Mucosa of stomach (tissue), 1 donor: ENCODE results near the gene EIF5.

Experiments used
- H3K27me3 ChIP-seq: one replicate; pipeline ENCODE4 v1.7.0; 2013; ENCODE audit warnings: mild to moderate bottlenecking, low read length; ENCODE audit not compliant: control insufficient read depth, insufficient read depth
- H3K36me3 ChIP-seq: one replicate; pipeline ENCODE4 v1.7.0; 2013; ENCODE audit warnings: low read length; ENCODE audit not compliant: control insufficient read depth, insufficient read depth
- H3K4me1 ChIP-seq: one replicate; pipeline ENCODE4 v1.7.0; 2013; ENCODE audit warnings: mild to moderate bottlenecking, low read length; ENCODE audit not compliant: control insufficient read depth, insufficient read depth
- H3K4me3 ChIP-seq: one replicate; pipeline ENCODE4 v1.7.0; 2013; ENCODE audit warnings: low read length
- H3K9ac ChIP-seq: one replicate; pipeline ENCODE4 v1.7.0; 2013; ENCODE audit warnings: mild to moderate bottlenecking, low read length, moderate library complexity
- H3K9me3 ChIP-seq: one replicate; pipeline ENCODE4 v1.7.0; 2013; ENCODE audit warnings: mild to moderate bottlenecking, low read length, moderate library complexity; ENCODE audit not compliant: control insufficient read depth
- donor health status: Pancreatic carcinoma.

EIF5 gene

DNA sequence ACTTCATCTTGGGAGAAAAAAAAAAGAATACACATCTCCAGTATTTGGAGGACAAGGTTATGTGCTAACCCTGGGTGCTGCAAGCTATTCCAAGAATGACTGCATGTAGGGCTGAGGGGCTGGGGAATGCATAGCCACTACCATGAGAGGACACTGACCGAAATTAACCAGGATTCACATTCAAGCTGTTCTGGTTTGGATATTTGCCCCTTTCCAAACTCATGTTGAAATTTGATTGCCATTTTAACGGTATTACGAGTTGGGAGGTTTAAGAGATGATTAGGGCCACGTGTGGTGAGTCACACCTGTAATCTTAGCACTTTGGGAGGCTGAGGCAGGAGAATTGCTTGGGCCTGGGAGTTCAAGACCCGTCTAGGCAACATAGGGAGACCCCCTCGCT is 32.7 kb downstream of the EIF5 start:
- Histone ChIP-seq H3K9ac (no peak overlapping the region), H3K36me3 (no peaks in the 10 kb centered on the region), H3K4me3 (no peak overlapping the region), H3K27me3 (no peaks in the 10 kb centered on the region), H3K4me1 (no peaks in the 10 kb centered on the region), H3K9me3 (peaks cover 6% of the 10 kb centered on the region)

DNA sequence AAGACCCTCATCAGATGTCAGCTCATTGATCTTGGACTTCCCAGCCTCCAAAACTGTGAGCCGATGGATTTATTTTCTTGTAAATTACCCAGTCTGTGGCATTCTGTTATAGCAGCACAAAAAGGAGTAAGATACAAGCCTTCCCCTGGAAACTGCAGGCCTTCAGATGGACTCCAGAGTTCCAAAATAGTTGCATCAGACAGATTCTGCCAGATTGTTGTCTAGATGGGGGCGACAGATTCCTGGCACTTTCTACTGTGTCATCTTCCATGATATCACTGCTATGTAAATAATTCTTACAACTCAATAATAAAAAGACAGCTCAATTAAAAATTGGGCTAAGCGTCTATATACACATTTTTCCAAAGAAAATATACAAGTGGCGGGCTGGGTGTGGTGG is 34.0 kb downstream of the EIF5 start:
- Histone ChIP-seq H3K27me3 (no peaks in the 10 kb centered on the region), H3K9me3 (peaks cover under 1% of the 10 kb centered on the region), H3K4me1 (no peaks in the 10 kb centered on the region), H3K9ac (no peak overlapping the region), H3K4me3 (no peak overlapping the region), H3K36me3 (no peaks in the 10 kb centered on the region)

DNA sequence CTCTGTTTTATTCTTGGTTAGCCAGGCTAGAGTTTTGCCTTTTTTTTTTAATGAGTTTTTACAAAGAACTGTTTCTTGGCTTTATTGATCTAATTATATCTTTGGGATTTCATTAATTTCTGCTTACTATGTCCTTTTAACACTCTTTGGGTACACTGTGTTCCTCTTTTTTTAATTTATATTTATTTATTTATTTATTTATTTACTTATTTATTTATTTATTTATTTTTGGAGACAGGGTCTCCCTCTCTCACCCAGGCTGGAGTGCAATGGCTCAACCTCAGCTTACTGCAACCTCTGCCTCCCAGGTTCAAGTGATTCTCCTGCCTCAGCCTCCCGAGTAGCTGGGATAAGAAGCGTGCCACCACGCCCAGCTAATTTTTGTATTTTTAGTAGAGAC is 36.0 kb downstream of the EIF5 start:
- no peak overlapping the region for H3K4me3 ChIP-seq
- no peaks in the 10 kb centered on the region for H3K27me3 ChIP-seq
- H3K9ac ChIP-seq: no peak overlapping the region
- H3K36me3 ChIP-seq: no peaks in the 10 kb centered on the region
- H3K4me1 ChIP-seq: no peaks in the 10 kb centered on the region
- no peaks in the 10 kb centered on the region for H3K9me3 ChIP-seq

DNA sequence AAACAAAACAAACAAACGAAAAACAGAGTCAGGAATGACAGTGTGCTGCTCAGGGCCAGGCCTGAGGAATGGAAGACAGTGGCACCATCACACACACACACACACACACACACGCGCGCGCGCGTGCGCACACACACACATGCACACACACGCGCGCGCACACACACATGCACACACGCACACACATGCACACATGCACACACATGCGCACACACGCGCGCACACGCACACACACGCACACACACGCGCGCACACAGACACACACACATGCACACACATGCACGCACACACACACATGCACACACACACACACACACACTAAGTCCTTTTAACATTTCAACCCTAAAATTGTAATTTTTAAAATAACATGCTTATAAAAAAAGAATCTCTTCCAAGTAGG is 38.0 kb downstream of the EIF5 start:
- no peak overlapping the region for H3K9ac ChIP-seq
- no peaks in the 10 kb centered on the region for H3K36me3 ChIP-seq
- no peaks in the 10 kb centered on the region for H3K4me1 ChIP-seq
- H3K4me3 ChIP-seq: no peak overlapping the region
- no peaks in the 10 kb centered on the region for H3K9me3 ChIP-seq
- no peaks in the 10 kb centered on the region for H3K27me3 ChIP-seq

DNA sequence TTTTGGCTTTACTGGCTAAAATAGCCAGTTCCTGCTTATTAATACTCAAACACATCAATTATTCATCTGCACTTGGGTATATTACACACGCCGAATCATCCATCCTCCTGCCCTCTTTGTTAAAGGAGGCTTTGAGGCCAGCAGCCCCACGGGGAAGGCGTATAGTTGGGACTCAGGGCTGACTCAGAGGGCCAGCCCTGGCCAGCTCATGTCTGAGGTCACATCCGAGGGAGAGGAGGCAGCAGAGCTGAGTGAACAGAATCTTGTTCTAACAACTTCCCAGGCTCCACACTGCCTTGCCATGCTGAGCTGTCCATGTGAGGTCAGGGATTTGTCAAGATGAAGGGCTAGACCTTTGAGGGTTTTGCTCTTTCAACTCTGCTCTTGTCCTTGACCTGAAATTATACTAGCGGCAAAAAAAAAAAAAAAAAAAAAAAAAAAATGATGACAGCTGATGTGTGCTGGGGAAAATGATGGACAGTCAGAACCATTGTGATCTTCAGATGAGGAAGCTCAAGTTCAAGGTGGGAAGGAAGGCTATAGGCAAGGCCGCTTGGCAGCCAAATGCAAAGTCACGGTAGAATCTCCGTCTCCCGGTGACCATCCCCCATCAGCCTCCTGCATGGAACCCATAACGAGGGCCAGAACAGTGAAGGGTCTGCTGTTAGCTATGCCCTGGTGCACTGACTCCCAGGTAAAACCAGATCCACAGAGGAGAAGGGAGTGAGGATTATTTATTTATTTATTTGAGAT is 38.7 kb downstream of the EIF5 start:
- Histone ChIP-seq H3K27me3 (no peaks in the 10 kb centered on the region), H3K4me3 (no peak overlapping the region), H3K36me3 (no peaks in the 10 kb centered on the region), H3K9me3 (no peaks in the 10 kb centered on the region), H3K9ac (no peak overlapping the region), H3K4me1 (no peaks in the 10 kb centered on the region)

DNA sequence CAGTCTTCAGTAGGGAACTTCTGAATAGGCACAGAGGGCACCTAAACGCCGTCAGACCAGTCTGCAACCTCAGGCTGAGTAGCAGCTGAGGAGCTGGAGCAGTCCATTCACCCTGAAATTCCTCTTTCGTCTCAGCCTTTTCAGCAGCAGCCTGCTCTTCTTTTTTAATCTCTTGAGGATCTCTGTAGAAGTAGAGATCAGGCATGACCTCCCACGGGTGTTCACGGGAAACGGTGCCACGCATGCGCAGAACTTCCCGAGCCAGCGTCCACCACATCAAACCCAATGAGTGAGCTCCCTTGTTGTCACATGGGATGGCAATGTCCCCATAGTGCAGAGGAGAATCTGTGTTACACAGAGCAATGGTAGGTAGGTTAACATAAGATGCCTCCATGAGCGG is 40.1 kb downstream of the EIF5 start:
- no peaks in the 10 kb centered on the region for H3K9me3 ChIP-seq
- no peak overlapping the region for H3K9ac ChIP-seq

DNA sequence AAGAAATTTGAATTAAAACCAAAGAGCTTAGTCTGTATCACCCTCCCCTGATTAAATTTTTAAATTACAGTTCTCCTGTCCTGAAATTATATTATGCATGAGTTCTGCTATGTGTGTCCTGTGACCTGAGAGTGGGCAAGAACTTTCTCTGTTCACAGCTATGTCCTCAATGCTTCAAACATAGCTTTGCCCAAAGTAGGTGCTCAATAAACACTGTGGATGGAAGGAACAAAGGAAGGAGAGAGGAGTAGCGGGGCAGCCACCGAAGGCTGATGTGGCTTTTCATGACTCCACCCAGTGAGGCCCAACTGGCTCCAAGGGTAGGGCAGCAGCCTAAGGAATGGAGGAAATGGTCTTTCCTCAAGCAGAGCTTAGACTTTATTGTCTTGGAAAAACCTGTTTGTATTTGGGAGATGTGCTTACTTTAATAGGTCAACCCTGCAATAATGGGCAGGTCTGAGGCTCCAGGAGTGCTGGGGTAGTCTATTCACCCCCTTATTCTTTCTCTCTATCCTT is 43.5 kb downstream of the EIF5 start:
- Histone ChIP-seq H3K27me3 (no peaks in the 10 kb centered on the region), H3K4me3 (no peak overlapping the region), H3K9ac (no peak overlapping the region)

More for the DNA sequence above, 40.1 kb downstream of the EIF5 start:
- Histone ChIP-seq H3K36me3 (no peaks in the 10 kb centered on the region), H3K4me1 (no peaks in the 10 kb centered on the region), H3K27me3 (no peaks in the 10 kb centered on the region), H3K4me3 (no peak overlapping the region)

DNA sequence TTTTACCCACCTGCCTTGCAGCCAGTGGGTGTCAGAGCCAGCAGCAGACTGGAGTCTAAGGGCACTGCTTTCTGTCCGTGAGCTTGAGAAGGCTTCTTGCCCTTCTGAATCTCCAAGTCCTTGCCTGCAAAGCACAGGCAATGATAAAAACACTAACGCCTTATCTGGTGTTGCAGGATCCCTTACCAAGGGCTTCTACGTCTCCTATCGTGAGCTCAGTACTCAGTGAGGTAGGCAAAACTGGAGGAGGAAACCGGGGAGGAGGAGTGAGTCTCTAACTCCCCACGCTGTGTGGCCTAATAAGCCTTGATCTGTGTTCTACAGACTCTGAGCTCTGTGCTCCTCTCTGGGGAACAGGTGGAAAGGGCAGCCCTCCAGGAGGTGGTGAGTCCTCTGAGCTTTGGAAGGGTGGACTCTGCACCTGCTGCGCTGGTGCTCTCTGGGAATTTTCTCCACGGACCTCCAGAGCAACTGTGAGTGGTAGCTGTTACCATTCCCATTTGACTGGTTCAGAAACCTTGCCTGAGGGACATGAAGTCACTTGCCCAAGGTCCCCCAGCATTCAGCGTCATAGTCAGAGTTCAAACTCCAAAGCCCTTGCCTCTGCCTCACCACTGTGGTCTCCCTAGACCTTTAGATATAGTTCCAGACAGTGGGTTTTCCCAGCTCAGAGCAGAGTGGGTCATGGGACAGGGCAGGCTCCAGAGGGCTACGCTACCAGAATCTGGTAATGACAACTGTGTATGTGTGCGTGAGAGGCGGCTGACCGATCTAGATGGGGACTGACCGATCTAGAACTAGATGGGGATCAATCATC is 44.2 kb downstream of the EIF5 start:
- Histone ChIP-seq H3K4me3 (no peak overlapping the region), H3K4me1 (no peaks in the 10 kb centered on the region), H3K9me3 (no peaks in the 10 kb centered on the region), H3K27me3 (no peaks in the 10 kb centered on the region), H3K36me3 (no peaks in the 10 kb centered on the region), H3K9ac (no peak overlapping the region)

More for the DNA sequence above, 43.5 kb downstream of the EIF5 start:
- Histone ChIP-seq H3K4me1 (no peaks in the 10 kb centered on the region), H3K36me3 (no peaks in the 10 kb centered on the region), H3K9me3 (no peaks in the 10 kb centered on the region)

DNA sequence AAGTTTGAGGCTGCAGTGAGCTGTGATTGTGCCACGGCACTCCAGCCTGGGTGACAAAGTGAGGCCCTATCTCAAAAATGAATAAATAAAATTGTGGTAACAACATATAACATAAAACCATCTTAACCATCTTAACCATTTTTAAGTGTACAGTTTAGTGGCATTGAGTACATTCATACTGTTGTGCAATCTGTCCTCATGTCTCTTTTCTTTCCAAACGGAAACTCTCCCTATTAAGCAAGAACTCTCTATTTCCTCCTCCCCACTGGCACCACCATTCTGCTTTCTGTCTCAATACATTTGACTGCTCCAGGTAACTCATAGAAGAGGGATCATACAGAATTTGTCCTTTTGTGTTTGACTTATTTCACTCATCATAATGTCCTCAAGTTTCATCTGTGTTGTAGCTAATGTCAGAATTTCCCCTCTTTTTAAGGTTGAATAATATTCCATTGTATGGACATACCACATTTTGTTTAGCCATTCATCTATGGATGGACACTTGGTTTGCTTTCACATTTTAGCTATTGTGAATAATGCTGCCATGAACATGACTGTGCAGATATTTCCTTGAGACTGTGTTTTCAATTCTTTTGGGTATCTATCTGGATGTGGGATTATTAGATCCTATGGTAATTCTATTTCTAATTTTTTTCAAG is 46.8 kb downstream of the EIF5 start:
- no peaks in the 10 kb centered on the region for H3K36me3 ChIP-seq
- H3K9ac ChIP-seq: no peak overlapping the region
- H3K27me3 ChIP-seq: no peaks in the 10 kb centered on the region
- H3K4me3 ChIP-seq: no peak overlapping the region
- H3K9me3 ChIP-seq: no peaks in the 10 kb centered on the region
- peaks cover 7% of the 10 kb centered on the region for H3K4me1 ChIP-seq

DNA sequence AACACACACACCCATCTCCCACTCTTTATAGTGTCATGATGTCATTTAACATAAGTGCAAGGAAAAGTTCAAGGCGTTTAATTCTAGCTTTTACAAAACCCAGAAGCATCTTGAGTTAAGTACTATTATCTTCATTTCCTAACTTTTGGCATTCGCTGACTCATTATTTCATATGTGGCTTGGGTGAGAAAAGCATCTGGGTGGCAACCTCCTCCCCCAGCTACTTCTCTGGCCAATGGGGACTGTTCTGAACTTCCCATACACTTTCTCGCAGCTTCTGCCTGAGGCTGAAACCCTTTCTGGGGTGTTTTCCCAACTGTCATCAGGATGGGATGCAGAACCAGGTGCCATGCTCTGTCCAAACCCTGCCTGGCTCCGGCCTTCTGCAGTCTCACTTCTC is 48.3 kb downstream of the EIF5 start:
- no peaks in the 10 kb centered on the region for H3K36me3 ChIP-seq
- no peaks in the 10 kb centered on the region for H3K27me3 ChIP-seq
- no peak overlapping the region for H3K4me3 ChIP-seq
- H3K9ac ChIP-seq: no peak overlapping the region
- peaks cover 7% of the 10 kb centered on the region for H3K4me1 ChIP-seq
- no peaks in the 10 kb centered on the region for H3K9me3 ChIP-seq

DNA sequence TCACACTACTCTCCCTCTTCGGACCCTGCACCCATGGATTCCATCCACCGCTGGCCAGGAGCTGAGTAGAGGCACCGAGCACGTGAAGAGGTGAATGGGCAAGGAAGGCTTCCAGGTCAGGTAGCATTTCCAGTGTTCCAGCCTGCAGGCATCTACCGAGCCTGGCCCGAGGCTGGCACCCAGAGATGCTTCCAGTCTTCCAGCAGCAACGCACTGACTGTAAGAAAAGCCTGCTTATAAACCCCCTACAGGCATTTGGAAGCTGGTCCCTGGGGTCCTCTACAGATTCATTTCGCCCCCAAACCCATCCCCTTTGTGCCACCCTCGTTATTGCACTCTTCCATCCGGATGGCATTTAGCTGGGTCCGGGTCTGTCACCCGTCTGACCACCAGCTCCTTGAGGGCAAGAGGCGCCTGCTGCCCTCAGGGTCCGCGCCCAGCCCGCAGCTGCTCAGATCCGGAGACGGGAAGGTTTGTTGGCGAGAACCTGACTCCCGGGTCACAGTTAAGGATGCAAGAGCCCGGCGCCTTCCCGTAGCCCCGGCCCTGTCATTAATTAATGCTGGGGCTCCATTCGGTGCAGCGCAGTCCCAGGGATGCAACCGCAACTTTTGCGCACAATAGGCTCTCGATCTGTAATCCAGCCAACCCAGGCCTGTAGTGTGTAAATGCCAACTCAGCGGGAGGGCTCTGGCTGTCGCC is 50.6 kb downstream of the EIF5 start:
- no peaks in the 10 kb centered on the region for H3K9me3 ChIP-seq
- peaks cover 11% of the 10 kb centered on the region for H3K4me1 ChIP-seq
- no peaks in the 10 kb centered on the region for H3K36me3 ChIP-seq
- H3K4me3 ChIP-seq: peak overlapping the region; percentile 77
- peak overlapping the region; percentile 89 for H3K9ac ChIP-seq
- H3K27me3 ChIP-seq: no peaks in the 10 kb centered on the region
